SK-N-SH (cell line): ENCODE measurements around the gene C16orf87. TPM values are rescaled to one million over a fixed set of nuclear protein-coding genes. Genes with fewer than 3 reads are reported as not detected.

Experiments
- CTCF ChIA-PET: fragments of 300-600, 350-600 bp; formaldehyde crosslinking; extraction: SDS; loops from one replicate; lab custom pipeline; 2021; lab: Yijun Ruan, JAX
- POLR2A ChIA-PET: fragments of 350-600 bp; sonication (Branson Sonifier 250); formaldehyde crosslinking; extraction: SDS; loops from one replicate; lab custom pipeline; 2020; ENCODE audit warnings: antibody characterized with exemption, inconsistent platforms; lab: Yijun Ruan, JAX
- DNase-seq: peaks from one replicate; pipeline ENCODE4 v3.0.0; 2012
- H2AFZ ChIP-seq: fragments of 200-600 bp; sonication (generic); 2 replicates; pipeline ENCODE4 v1.8.1; 2016; ENCODE audit warnings: antibody characterized with exemption, mild to moderate bottlenecking, low read depth
- H3F3A ChIP-seq: fragments of 200-600 bp; sonication (generic); replicated peaks from 2 replicates; pipeline ENCODE3; 2016; ENCODE audit warnings: antibody characterized with exemption, mild to moderate bottlenecking; ENCODE audit not compliant: insufficient read depth
- H3K27ac ChIP-seq, 2 experiments: fragments of 200-500 bp in 1 of 2; fragments of 200-600 bp in 1 of 2; sonication (Bioruptor generic) in 1 of 2; sonication (generic), shearing (Covaris generic) in 1 of 2; 2 replicates each; pipeline versions ENCODE4 v1.5.1 to v1.6.1; 2014 to 2016; ENCODE audit warnings: low read depth in 2 of 2, inconsistent platforms in 1 of 2, low read length in 1 of 2, mild to moderate bottlenecking in 1 of 2, mixed read lengths in 1 of 2
- H3K27me3 ChIP-seq: fragments of 200-600 bp; sonication (generic), shearing (Covaris generic); 2 replicates; pipeline ENCODE4 v1.6.1; 2016; ENCODE audit warnings: mixed run types; ENCODE audit not compliant: insufficient read depth
- H3K36me3 ChIP-seq, 2 experiments: fragments of 200-500 bp in 1 of 2; fragments of 200-600 bp in 1 of 2; sonication (Bioruptor generic) in 1 of 2; sonication (generic) in 1 of 2; replicated peaks in 1 of 2; 2 replicates each; pipeline versions ENCODE3 to v1.5.1; 2014 to 2016; ENCODE audit warnings: low read length in 1 of 2, mild to moderate bottlenecking in 1 of 2; ENCODE audit not compliant: insufficient read depth in 2 of 2, control insufficient read depth in 1 of 2
- H3K4me1 ChIP-seq, 2 experiments: fragments of 200-500 bp in 1 of 2; fragments of 200-600 bp in 1 of 2; sonication (Bioruptor generic) in 1 of 2; sonication (generic), shearing (Covaris generic) in 1 of 2; 2 replicates each; pipeline versions ENCODE4 v1.5.1 to v1.6.1; 2014 to 2016; ENCODE audit warnings: low read depth in 1 of 2, low read length in 1 of 2, mixed run types in 1 of 2; ENCODE audit not compliant: insufficient read depth in 2 of 2, control insufficient read depth in 1 of 2
- H3K4me2 ChIP-seq: fragments of 200-600 bp; sonication (generic), shearing (Covaris generic); 2 replicates; pipeline ENCODE4 v1.6.1; 2017; ENCODE audit warnings: mixed run types
- H3K4me3 ChIP-seq, 2 experiments: fragments of 200-500 bp in 1 of 2; fragments of 200-600 bp in 1 of 2; sonication (Bioruptor generic) in 1 of 2; sonication (generic), shearing (Covaris generic) in 1 of 2; 2 replicates each; pipeline versions ENCODE4 v1.5.1 to v1.8.1; 2014 to 2016; ENCODE audit warnings: low read depth in 2 of 2, inconsistent platforms in 1 of 2, low read length in 1 of 2, mild to moderate bottlenecking in 1 of 2, mixed read lengths in 1 of 2, moderate library complexity in 1 of 2
- H3K79me2 ChIP-seq: fragments of 200-600 bp; sonication (generic); 2 replicates; pipeline ENCODE4 v1.8.1; 2017; ENCODE audit warnings: mild to moderate bottlenecking; ENCODE audit not compliant: insufficient read depth
- H3K9ac ChIP-seq: fragments of 200-600 bp; sonication (generic); 2 replicates; pipeline ENCODE4 v1.6.1; 2017; ENCODE audit warnings: mixed run types
- H3K9me2 ChIP-seq: fragments of 200-600 bp; sonication (generic); 2 replicates; pipeline ENCODE4 v1.6.1; 2017; ENCODE audit warnings: mixed run types
- H3K9me3 ChIP-seq: fragments of 200-600 bp; sonication (generic); 2 replicates; pipeline ENCODE4 v1.6.1; 2017; ENCODE audit warnings: mixed run types, mild to moderate bottlenecking, moderate library complexity
- H4K20me1 ChIP-seq: fragments of 200-600 bp; sonication (generic); 2 replicates; pipeline ENCODE4 v1.6.1; 2017; ENCODE audit warnings: mild to moderate bottlenecking, mixed run types; ENCODE audit not compliant: insufficient read depth
- CHD2 ChIP-seq: fragments of 150-350 bp; IDR thresholded peaks from 2 replicates; pipeline ENCODE4 v1.6.1; 2018; ENCODE audit warnings: low read length; ENCODE audit not compliant: partially characterized antibody
- ELF1 ChIP-seq: IDR thresholded peaks from 2 replicates; pipeline ENCODE4 v1.4.0; 2012
- FOXJ3 ChIP-seq: sonication (generic); formaldehyde crosslinking; IDR thresholded peaks from 2 replicates; pipeline ENCODE4 v1.5.1; 2020; ENCODE audit warnings: mild to moderate bottlenecking, missing genetic modification reagents
- GABPA ChIP-seq: IDR thresholded peaks from 2 replicates; pipeline ENCODE4 v1.4.0; 2012; ENCODE audit warnings: low read depth, mild to moderate bottlenecking
- MAX ChIP-seq: IDR thresholded peaks from 2 replicates; pipeline ENCODE4 v1.4.0; 2012; ENCODE audit warnings: low read depth
- POLR2AphosphoS5 ChIP-seq: IDR thresholded peaks from 2 replicates; pipeline ENCODE4 v1.6.1; 2012; ENCODE audit warnings: low read depth, low read length
- RAD21 ChIP-seq: IDR thresholded peaks from 2 replicates; pipeline ENCODE4 v1.6.1; 2012; ENCODE audit warnings: mild to moderate bottlenecking, low read length
- RCOR1 ChIP-seq: fragments of 150-350 bp; IDR thresholded peaks from 2 replicates; pipeline ENCODE4 v1.6.1; 2017; ENCODE audit warnings: antibody characterized with exemption, low read length
- SIN3A ChIP-seq: IDR thresholded peaks from 2 replicates; pipeline ENCODE4 v1.6.1; 2012; ENCODE audit warnings: low read depth, mild to moderate bottlenecking, low read length, moderate library complexity, borderline replicate concordance
- SMC3 ChIP-seq: IDR thresholded peaks from 2 replicates; pipeline ENCODE4 v1.6.1; 2012; ENCODE audit warnings: low read depth, low read length, improper control_type of control experiment
- USF2 ChIP-seq: fragments of 150-350 bp; IDR thresholded peaks from 2 replicates; pipeline ENCODE4 v1.6.1; 2017; ENCODE audit warnings: antibody characterized with exemption, low read length, low read depth, borderline replicate concordance
- YY1 ChIP-seq: IDR thresholded peaks from 2 replicates; pipeline ENCODE4 v1.4.0; 2012; ENCODE audit warnings: low read depth, mild to moderate bottlenecking
- WGBS: methylation state at CpG from one replicate; pipeline ENCODE4 v1.1.6; 2017; ENCODE audit warnings: low lambda C conversion rate; 5-methylcytosine and 5-hydroxymethylcytosine counted together
- polyA plus RNA-seq, 3 experiments: library from polyadenylated mRNA; depleted of rRNA; stranded (reverse); fragments of >200 nt; gene quantifications; 2 replicates each; pipeline ENCODE4 v1.2.3, GENCODE V29; 2012
- TF ChIP-seq, protein P1 (sequence below): IDR thresholded peaks from 2 replicates; pipeline ENCODE4 v1.4.0; 2012; ENCODE audit warnings: low read depth, borderline replicate concordance
- TF ChIP-seq, protein P2 (sequence below): fragments of 200-600 bp; sonication (generic); IDR thresholded peaks from 2 replicates; pipeline ENCODE4 v1.6.1; 2017; ENCODE audit warnings: antibody characterized with exemption, mild to moderate bottlenecking, moderate library complexity
- TF ChIP-seq, protein P3 (sequence below): IDR thresholded peaks from 2 replicates; pipeline ENCODE4 v1.4.0; 2012; ENCODE audit warnings: low read depth, borderline replicate concordance

Gene C16orf87
- polyA plus RNA-seq, 1 of the 3 experiments (the other 2 are of a cell fraction), result 3.5 TPM

GRCh38 chr16:46788891-46789474 is 42.0 kb downstream of the C16orf87 start:
- Histone ChIP-seq H3K27ac (no peak overlapping the region), H4K20me1 (no peaks in the 10 kb centered on the region), H3K9me3 (no peaks in the 10 kb centered on the region), H3K27me3 (no peaks in the 10 kb centered on the region), H3K4me2 (no peak overlapping the region), H3K4me3 (no peak overlapping the region), H3K79me2 (no peaks in the 10 kb centered on the region), H2AFZ (no peak overlapping the region), H3K36me3 (no peaks in the 10 kb centered on the region), H3F3A (peaks cover 2% of the 10 kb centered on the region), H3K9me2 (no peaks in the 10 kb centered on the region), H3K9ac (no peak overlapping the region), H3K4me1 (no peaks in the 10 kb centered on the region; a peak in 1 of 4 replicates)
- POLR2A ChIA-PET, result no interaction called here
- no peak for DNase-seq
- CTCF ChIA-PET, result interaction anchor here (1.0 to 1.9 kb wide), 2 partner anchors 12 to 1376 kb away, joined by 3 to 4 read pairs; no protein-coding TSS in a partner anchor
- TF ChIP-seq MAX, result no peak
- TF ChIP-seq FOXJ3, result no peak
- no peak for TF ChIP-seq GABPA
- no peak for TF ChIP-seq USF2
- no peak for TF ChIP-seq POLR2AphosphoS5
- TF ChIP-seq SMC3, result no peak
- no peak for TF ChIP-seq ELF1
- no peak for TF ChIP-seq CHD2
- no peak for TF ChIP-seq RAD21
- TF ChIP-seq YY1, result no peak
- TF ChIP-seq RCOR1, result no peak
- TF ChIP-seq, protein P1, sequence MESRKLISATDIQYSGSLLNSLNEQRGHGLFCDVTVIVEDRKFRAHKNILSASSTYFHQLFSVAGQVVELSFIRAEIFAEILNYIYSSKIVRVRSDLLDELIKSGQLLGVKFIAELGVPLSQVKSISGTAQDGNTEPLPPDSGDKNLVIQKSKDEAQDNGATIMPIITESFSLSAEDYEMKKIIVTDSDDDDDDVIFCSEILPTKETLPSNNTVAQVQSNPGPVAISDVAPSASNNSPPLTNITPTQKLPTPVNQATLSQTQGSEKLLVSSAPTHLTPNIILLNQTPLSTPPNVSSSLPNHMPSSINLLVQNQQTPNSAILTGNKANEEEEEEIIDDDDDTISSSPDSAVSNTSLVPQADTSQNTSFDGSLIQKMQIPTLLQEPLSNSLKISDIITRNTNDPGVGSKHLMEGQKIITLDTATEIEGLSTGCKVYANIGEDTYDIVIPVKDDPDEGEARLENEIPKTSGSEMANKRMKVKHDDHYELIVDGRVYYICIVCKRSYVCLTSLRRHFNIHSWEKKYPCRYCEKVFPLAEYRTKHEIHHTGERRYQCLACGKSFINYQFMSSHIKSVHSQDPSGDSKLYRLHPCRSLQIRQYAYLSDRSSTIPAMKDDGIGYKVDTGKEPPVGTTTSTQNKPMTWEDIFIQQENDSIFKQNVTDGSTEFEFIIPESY, result no peak
- no peak for TF ChIP-seq SIN3A
- TF ChIP-seq, protein P2, sequence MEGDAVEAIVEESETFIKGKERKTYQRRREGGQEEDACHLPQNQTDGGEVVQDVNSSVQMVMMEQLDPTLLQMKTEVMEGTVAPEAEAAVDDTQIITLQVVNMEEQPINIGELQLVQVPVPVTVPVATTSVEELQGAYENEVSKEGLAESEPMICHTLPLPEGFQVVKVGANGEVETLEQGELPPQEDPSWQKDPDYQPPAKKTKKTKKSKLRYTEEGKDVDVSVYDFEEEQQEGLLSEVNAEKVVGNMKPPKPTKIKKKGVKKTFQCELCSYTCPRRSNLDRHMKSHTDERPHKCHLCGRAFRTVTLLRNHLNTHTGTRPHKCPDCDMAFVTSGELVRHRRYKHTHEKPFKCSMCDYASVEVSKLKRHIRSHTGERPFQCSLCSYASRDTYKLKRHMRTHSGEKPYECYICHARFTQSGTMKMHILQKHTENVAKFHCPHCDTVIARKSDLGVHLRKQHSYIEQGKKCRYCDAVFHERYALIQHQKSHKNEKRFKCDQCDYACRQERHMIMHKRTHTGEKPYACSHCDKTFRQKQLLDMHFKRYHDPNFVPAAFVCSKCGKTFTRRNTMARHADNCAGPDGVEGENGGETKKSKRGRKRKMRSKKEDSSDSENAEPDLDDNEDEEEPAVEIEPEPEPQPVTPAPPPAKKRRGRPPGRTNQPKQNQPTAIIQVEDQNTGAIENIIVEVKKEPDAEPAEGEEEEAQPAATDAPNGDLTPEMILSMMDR, result no peak
- TF ChIP-seq, protein P3, sequence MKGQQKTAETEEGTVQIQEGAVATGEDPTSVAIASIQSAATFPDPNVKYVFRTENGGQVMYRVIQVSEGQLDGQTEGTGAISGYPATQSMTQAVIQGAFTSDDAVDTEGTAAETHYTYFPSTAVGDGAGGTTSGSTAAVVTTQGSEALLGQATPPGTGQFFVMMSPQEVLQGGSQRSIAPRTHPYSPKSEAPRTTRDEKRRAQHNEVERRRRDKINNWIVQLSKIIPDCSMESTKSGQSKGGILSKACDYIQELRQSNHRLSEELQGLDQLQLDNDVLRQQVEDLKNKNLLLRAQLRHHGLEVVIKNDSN, result no peak
- 87% methylated on average over 3 of the region's 3 CpGs for WGBS
